ENCODE measurements around the gene GORASP1.

- TF ChIP-seq EZH2 (IDR thresholded peaks at IDR 0.05; ENCODE audit: low read depth, unreplicated experiment): no peak
- no peak for TF ChIP-seq CTCF (conservative IDR thresholded peaks at IDR 0.05; ENCODE audit: low read depth in 2 of 2)
- no peak for TF ChIP-seq CREB1 (CRISPR knock-in tag; IDR thresholded peaks at IDR 0.05; ENCODE audit: low read depth)
- TF ChIP-seq ETS1 (IDR thresholded peaks at IDR 0.05): no peak
- TF ChIP-seq, protein P1, sequence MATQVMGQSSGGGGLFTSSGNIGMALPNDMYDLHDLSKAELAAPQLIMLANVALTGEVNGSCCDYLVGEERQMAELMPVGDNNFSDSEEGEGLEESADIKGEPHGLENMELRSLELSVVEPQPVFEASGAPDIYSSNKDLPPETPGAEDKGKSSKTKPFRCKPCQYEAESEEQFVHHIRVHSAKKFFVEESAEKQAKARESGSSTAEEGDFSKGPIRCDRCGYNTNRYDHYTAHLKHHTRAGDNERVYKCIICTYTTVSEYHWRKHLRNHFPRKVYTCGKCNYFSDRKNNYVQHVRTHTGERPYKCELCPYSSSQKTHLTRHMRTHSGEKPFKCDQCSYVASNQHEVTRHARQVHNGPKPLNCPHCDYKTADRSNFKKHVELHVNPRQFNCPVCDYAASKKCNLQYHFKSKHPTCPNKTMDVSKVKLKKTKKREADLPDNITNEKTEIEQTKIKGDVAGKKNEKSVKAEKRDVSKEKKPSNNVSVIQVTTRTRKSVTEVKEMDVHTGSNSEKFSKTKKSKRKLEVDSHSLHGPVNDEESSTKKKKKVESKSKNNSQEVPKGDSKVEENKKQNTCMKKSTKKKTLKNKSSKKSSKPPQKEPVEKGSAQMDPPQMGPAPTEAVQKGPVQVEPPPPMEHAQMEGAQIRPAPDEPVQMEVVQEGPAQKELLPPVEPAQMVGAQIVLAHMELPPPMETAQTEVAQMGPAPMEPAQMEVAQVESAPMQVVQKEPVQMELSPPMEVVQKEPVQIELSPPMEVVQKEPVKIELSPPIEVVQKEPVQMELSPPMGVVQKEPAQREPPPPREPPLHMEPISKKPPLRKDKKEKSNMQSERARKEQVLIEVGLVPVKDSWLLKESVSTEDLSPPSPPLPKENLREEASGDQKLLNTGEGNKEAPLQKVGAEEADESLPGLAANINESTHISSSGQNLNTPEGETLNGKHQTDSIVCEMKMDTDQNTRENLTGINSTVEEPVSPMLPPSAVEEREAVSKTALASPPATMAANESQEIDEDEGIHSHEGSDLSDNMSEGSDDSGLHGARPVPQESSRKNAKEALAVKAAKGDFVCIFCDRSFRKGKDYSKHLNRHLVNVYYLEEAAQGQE (IDR thresholded peaks at IDR 0.05; ENCODE audit: unreplicated experiment): no peak
- TF ChIP-seq POLR2AphosphoS5 (IDR thresholded peaks at IDR 0.05; ENCODE audit: low read depth): no peak
- TF ChIP-seq EZH2phosphoT487 (IDR thresholded peaks at IDR 0.05; ENCODE audit: unreplicated experiment): no peak
- no peak for TF ChIP-seq ZNF114 (CRISPR knock-in tag; IDR thresholded peaks at IDR 0.05)
- no peak for TF ChIP-seq JUNB (IDR thresholded peaks at IDR 0.05; ENCODE audit: unreplicated experiment)
- no peak for TF ChIP-seq ZNF331 (CRISPR knock-in tag; IDR thresholded peaks at IDR 0.05; ENCODE audit: low read depth)
- TF ChIP-seq STAT1 (IDR thresholded peaks at IDR 0.05; ENCODE audit: unreplicated experiment): no peak
Measured at GRCh38 chr3:39096775-39097174, 10.7 kb downstream of the GORASP1 start.
